ENCODE data around the gene KIF18B.

DNA sequence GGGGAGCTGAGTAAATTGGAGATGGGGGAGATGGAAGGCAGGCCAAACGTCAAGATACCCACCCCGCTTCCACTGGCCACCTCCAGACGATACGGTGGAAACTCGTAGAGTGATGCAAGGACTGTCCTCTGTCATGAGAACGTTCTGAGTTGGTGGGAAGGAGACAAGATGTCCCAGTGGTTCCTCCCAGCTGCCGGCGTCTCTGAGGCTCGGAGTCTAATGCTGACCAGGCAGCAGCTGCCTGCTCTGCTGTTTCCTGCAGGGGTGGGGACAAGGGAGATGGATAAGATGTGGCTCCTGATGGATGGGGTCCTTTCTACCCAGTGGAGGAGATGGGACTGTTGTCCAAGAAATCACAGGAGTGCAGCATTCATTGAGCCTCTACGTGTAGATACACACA, 48.7 kb upstream of the KIF18B start:
- TF ChIP-seq, protein P1, sequence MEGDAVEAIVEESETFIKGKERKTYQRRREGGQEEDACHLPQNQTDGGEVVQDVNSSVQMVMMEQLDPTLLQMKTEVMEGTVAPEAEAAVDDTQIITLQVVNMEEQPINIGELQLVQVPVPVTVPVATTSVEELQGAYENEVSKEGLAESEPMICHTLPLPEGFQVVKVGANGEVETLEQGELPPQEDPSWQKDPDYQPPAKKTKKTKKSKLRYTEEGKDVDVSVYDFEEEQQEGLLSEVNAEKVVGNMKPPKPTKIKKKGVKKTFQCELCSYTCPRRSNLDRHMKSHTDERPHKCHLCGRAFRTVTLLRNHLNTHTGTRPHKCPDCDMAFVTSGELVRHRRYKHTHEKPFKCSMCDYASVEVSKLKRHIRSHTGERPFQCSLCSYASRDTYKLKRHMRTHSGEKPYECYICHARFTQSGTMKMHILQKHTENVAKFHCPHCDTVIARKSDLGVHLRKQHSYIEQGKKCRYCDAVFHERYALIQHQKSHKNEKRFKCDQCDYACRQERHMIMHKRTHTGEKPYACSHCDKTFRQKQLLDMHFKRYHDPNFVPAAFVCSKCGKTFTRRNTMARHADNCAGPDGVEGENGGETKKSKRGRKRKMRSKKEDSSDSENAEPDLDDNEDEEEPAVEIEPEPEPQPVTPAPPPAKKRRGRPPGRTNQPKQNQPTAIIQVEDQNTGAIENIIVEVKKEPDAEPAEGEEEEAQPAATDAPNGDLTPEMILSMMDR (IDR thresholded peaks at IDR 0.05) = no peak
- TF ChIP-seq POLR2A (IDR thresholded peaks at IDR 0.05) = no peak
